PC-3 (cell line): ENCODE results near the gene NPHP1.

ENCODE experiments used
- EZH2 ChIP-seq: fragments of 300-600 bp; sonication (generic); IDR thresholded peaks from one replicate; pipeline ENCODE4 v1.6.1; 2017; ENCODE audit warnings: antibody characterized with exemption, mild to moderate bottlenecking, low read length; ENCODE audit not compliant: unreplicated experiment
- TF ChIP-seq, protein P1 (sequence below): fragments of 300-600 bp; sonication (generic); conservative IDR thresholded peaks from 2 replicates; pipeline ENCODE4 v1.5.1; 2017; ENCODE audit warnings: antibody characterized with exemption, low read depth, mild to moderate bottlenecking, low read length

DNA sequence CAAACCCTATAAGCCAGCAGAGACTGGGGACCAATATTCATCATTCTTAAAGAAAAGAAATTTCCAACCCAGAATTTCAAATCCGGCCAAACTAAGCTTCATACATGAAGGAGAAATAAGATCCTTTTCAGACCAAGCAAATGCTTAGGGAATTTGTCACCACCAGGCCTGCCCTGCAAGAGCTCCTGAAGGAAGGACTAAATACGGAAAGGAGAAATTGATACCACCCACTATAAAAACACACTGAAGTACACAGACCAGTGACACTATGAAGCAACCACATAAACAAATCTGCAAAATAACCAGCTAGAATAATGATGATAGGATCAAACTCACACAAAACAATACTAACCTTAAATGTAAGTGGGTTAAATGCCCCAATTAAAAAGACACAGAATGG lies 22.4 kb downstream of the NPHP1 start:
- TF ChIP-seq, protein P1, sequence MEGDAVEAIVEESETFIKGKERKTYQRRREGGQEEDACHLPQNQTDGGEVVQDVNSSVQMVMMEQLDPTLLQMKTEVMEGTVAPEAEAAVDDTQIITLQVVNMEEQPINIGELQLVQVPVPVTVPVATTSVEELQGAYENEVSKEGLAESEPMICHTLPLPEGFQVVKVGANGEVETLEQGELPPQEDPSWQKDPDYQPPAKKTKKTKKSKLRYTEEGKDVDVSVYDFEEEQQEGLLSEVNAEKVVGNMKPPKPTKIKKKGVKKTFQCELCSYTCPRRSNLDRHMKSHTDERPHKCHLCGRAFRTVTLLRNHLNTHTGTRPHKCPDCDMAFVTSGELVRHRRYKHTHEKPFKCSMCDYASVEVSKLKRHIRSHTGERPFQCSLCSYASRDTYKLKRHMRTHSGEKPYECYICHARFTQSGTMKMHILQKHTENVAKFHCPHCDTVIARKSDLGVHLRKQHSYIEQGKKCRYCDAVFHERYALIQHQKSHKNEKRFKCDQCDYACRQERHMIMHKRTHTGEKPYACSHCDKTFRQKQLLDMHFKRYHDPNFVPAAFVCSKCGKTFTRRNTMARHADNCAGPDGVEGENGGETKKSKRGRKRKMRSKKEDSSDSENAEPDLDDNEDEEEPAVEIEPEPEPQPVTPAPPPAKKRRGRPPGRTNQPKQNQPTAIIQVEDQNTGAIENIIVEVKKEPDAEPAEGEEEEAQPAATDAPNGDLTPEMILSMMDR, result no peak
- TF ChIP-seq EZH2, result no peak
